SK-N-MC (cell line): Measurements from ENCODE around the gene NINJ2.

Source experiments
- EZH2 ChIP-seq: fragments of 200-600 bp; sonication (generic); IDR thresholded peaks from one replicate; pipeline ENCODE4 v1.6.1; 2017; ENCODE audit warnings: antibody characterized with exemption
- FOXP2 ChIP-seq: optimal IDR thresholded peaks from 2 replicates; pipeline ENCODE3; 2011; ENCODE audit warnings: mild to moderate bottlenecking, moderate library complexity; ENCODE audit not compliant: insufficient read depth; ENCODE audit errors: extremely low read length, control extremely low read depth
- POLR2AphosphoS5 ChIP-seq: IDR thresholded peaks from 2 replicates; pipeline ENCODE4 v1.6.1; 2012; ENCODE audit warnings: mild to moderate bottlenecking, low read depth, low read length, borderline replicate concordance

GRCh38 chr12:550473-551260 lies 112.6 kb downstream of the NINJ2 start:
- TF ChIP-seq EZH2, result no peak
- TF ChIP-seq POLR2AphosphoS5, result no peak
- no peak for TF ChIP-seq FOXP2
